ENCODE data around the gene TFF1.

- TF ChIP-seq MAZ (IDR thresholded peaks at IDR 0.05; ENCODE audit: borderline replicate concordance, low read depth, low read length), result no peak
- TF ChIP-seq POLR2A (IDR thresholded peaks at IDR 0.05; ENCODE audit: low read depth, low read length), result no peak
Measured at GRCh38 chr21:42378418-42378817, 12.1 kb upstream of the TFF1 start.
